ENCODE data around the gene NEDD4L. TPM values are rescaled to one million over a fixed set of nuclear protein-coding genes. Genes with fewer than 3 reads are reported as not detected.

NEDD4L gene
- total and polyA plus RNA-seq, 4 donors, result 10.2 to 20.3 (median 13.2) TPM

DNA sequence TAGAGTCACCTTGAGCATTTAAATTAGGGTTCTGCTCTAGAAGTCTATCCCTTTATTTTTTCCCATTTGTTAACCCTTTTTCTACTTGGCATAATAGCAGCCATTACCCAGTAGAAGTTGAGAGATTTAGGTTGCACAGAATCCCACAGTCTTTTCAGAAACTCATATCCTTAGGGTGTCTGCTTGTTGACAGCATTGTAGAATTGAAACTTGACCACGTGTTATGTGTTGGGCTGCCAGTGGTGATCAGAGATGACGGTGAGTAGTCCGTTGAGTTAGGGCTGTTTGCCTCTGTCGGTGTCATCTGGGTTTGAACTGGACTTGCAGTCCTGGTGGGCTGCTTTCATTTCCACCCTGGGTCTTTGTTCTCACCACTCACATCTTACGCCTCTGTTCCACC is 114.4 kb downstream of the NEDD4L start:
- Histone ChIP-seq H3K36me3 (ENCODE audit: control insufficient read depth in 4 of 4, insufficient read depth in 3 of 4, low read depth in 1 of 4, low read length in 3 of 4) (no peaks in the 10 kb centered on the region), H3K4me1 (ENCODE audit: control insufficient read depth in 4 of 4, insufficient read depth in 4 of 4, low read length in 3 of 4) (peaks cover 0 to 8% (median 1%) of the 10 kb centered on the region in 4 donors), H3K9me3 (ENCODE audit: control insufficient read depth in 4 of 4, low read length in 3 of 4) (no peaks in the 10 kb centered on the region), H3K27me3 (ENCODE audit: control insufficient read depth in 4 of 4, insufficient read depth in 4 of 4, low read length in 3 of 4) (no peaks in the 10 kb centered on the region), H3K4me3 (ENCODE audit: low read depth in 1 of 3, low read length in 3 of 3) (no peak overlapping the region), H3K9ac (ENCODE audit: low read depth in 1 of 2, low read length in 2 of 2) (no peak overlapping the region), H3K27ac (ENCODE audit: low read depth in 1 of 2, low read length in 2 of 2) (no peak overlapping the region)
- no peak for DNase-seq (ENCODE audit: low spot score)
- TF ChIP-seq RAD21 (IDR thresholded peaks at IDR 0.05), result no peak
- TF ChIP-seq GABPA (IDR thresholded peaks at IDR 0.05 in 1 of 2, conservative IDR thresholded peaks at IDR 0.05 in 1 of 2), result no peak
- TF ChIP-seq FOXA2 (IDR thresholded peaks at IDR 0.05), result no peak
- no peak for TF ChIP-seq SP1 (IDR thresholded peaks at IDR 0.05)
- TF ChIP-seq HNF4G (IDR thresholded peaks at IDR 0.05), result no peak
- TF ChIP-seq, protein P1, sequence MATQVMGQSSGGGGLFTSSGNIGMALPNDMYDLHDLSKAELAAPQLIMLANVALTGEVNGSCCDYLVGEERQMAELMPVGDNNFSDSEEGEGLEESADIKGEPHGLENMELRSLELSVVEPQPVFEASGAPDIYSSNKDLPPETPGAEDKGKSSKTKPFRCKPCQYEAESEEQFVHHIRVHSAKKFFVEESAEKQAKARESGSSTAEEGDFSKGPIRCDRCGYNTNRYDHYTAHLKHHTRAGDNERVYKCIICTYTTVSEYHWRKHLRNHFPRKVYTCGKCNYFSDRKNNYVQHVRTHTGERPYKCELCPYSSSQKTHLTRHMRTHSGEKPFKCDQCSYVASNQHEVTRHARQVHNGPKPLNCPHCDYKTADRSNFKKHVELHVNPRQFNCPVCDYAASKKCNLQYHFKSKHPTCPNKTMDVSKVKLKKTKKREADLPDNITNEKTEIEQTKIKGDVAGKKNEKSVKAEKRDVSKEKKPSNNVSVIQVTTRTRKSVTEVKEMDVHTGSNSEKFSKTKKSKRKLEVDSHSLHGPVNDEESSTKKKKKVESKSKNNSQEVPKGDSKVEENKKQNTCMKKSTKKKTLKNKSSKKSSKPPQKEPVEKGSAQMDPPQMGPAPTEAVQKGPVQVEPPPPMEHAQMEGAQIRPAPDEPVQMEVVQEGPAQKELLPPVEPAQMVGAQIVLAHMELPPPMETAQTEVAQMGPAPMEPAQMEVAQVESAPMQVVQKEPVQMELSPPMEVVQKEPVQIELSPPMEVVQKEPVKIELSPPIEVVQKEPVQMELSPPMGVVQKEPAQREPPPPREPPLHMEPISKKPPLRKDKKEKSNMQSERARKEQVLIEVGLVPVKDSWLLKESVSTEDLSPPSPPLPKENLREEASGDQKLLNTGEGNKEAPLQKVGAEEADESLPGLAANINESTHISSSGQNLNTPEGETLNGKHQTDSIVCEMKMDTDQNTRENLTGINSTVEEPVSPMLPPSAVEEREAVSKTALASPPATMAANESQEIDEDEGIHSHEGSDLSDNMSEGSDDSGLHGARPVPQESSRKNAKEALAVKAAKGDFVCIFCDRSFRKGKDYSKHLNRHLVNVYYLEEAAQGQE (IDR thresholded peaks at IDR 0.05), result no peak
- no peak for TF ChIP-seq YY1 (IDR thresholded peaks at IDR 0.05)
- no peak for TF ChIP-seq EGR1 (IDR thresholded peaks at IDR 0.05; ENCODE audit: low read depth in 2 of 2)
- TF ChIP-seq FOXA1 (IDR thresholded peaks at IDR 0.05), result no peak
- TF ChIP-seq HNF4A (conservative IDR thresholded peaks at IDR 0.05), result no peak
- no peak for TF ChIP-seq NR2F2 (IDR thresholded peaks at IDR 0.05)
- TF ChIP-seq, protein P2, sequence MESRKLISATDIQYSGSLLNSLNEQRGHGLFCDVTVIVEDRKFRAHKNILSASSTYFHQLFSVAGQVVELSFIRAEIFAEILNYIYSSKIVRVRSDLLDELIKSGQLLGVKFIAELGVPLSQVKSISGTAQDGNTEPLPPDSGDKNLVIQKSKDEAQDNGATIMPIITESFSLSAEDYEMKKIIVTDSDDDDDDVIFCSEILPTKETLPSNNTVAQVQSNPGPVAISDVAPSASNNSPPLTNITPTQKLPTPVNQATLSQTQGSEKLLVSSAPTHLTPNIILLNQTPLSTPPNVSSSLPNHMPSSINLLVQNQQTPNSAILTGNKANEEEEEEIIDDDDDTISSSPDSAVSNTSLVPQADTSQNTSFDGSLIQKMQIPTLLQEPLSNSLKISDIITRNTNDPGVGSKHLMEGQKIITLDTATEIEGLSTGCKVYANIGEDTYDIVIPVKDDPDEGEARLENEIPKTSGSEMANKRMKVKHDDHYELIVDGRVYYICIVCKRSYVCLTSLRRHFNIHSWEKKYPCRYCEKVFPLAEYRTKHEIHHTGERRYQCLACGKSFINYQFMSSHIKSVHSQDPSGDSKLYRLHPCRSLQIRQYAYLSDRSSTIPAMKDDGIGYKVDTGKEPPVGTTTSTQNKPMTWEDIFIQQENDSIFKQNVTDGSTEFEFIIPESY (IDR thresholded peaks at IDR 0.05), result no peak
- TF ChIP-seq, protein P3, sequence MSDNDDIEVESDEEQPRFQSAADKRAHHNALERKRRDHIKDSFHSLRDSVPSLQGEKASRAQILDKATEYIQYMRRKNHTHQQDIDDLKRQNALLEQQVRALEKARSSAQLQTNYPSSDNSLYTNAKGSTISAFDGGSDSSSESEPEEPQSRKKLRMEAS (IDR thresholded peaks at IDR 0.05), result no peak
- TF ChIP-seq RXRA (IDR thresholded peaks at IDR 0.05), result no peak
- TF ChIP-seq, protein P4, sequence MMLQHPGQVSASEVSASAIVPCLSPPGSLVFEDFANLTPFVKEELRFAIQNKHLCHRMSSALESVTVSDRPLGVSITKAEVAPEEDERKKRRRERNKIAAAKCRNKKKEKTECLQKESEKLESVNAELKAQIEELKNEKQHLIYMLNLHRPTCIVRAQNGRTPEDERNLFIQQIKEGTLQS (IDR thresholded peaks at IDR 0.05), result no peak
- TF ChIP-seq, protein P5, sequence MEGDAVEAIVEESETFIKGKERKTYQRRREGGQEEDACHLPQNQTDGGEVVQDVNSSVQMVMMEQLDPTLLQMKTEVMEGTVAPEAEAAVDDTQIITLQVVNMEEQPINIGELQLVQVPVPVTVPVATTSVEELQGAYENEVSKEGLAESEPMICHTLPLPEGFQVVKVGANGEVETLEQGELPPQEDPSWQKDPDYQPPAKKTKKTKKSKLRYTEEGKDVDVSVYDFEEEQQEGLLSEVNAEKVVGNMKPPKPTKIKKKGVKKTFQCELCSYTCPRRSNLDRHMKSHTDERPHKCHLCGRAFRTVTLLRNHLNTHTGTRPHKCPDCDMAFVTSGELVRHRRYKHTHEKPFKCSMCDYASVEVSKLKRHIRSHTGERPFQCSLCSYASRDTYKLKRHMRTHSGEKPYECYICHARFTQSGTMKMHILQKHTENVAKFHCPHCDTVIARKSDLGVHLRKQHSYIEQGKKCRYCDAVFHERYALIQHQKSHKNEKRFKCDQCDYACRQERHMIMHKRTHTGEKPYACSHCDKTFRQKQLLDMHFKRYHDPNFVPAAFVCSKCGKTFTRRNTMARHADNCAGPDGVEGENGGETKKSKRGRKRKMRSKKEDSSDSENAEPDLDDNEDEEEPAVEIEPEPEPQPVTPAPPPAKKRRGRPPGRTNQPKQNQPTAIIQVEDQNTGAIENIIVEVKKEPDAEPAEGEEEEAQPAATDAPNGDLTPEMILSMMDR (IDR thresholded peaks at IDR 0.05; ENCODE audit: low read depth, low read length, missing input control), result no peak
- no peak for TF ChIP-seq TAF1 (conservative IDR thresholded peaks at IDR 0.05)
- no peak for TF ChIP-seq JUND (IDR thresholded peaks at IDR 0.05)
- 95% methylated on average over 5 of the region's 5 CpGs for WGBS

All from liver (tissue), 9 donors.